ENCODE measurements around the gene KCNN1.

KCNN1 gene

GRCh38 chr19:17972230-17972629 lies 5.3 kb downstream of the KCNN1 start:
- Histone ChIP-seq H3K27ac (no peak overlapping the region), H3K36me3 (no peaks in the 10 kb centered on the region), H3K4me1 (ENCODE audit: control insufficient read depth in 1 of 2, insufficient read depth in 1 of 2, low read depth in 1 of 2, low read length in 1 of 2) (no peaks in the 10 kb centered on the region), H3K27me3 (peaks cover 33% of the 10 kb centered on the region), H3K4me3 (ENCODE audit: low read depth in 1 of 2, low read length in 1 of 2) (no peak overlapping the region), H3K9me3 (no peaks in the 10 kb centered on the region)
- TF ChIP-seq, protein P1, sequence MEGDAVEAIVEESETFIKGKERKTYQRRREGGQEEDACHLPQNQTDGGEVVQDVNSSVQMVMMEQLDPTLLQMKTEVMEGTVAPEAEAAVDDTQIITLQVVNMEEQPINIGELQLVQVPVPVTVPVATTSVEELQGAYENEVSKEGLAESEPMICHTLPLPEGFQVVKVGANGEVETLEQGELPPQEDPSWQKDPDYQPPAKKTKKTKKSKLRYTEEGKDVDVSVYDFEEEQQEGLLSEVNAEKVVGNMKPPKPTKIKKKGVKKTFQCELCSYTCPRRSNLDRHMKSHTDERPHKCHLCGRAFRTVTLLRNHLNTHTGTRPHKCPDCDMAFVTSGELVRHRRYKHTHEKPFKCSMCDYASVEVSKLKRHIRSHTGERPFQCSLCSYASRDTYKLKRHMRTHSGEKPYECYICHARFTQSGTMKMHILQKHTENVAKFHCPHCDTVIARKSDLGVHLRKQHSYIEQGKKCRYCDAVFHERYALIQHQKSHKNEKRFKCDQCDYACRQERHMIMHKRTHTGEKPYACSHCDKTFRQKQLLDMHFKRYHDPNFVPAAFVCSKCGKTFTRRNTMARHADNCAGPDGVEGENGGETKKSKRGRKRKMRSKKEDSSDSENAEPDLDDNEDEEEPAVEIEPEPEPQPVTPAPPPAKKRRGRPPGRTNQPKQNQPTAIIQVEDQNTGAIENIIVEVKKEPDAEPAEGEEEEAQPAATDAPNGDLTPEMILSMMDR (IDR thresholded peaks at IDR 0.05), result no peak

DNA sequence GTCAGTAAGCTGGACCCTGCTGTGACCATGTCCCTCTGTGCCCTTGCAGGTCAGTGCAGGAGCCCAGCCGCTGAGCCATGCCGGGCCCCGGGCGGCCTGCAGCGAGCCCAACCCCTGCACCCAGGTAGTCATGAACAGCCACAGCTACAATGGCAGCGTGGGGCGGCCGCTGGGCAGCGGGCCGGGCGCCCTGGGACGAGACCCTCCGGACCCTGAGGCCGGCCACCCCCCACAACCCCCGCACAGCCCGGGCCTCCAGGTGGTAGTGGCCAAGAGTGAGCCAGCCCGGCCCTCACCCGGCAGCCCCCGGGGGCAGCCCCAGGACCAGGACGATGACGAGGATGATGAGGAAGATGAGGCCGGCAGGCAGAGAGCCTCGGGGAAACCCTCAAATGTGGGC lies 6.9 kb downstream of the KCNN1 start:
- TF ChIP-seq, protein P1 (IDR thresholded peaks at IDR 0.05), result no peak
- peaks cover 29% of the 10 kb centered on the region for H3K27me3 ChIP-seq
- no peaks in the 10 kb centered on the region for H3K4me1 ChIP-seq (ENCODE audit: control insufficient read depth in 1 of 2, insufficient read depth in 1 of 2, low read depth in 1 of 2, low read length in 1 of 2)
- H3K4me3 ChIP-seq (ENCODE audit: low read depth in 1 of 2, low read length in 1 of 2), result no peak overlapping the region
- no peaks in the 10 kb centered on the region for H3K9me3 ChIP-seq
- no peak overlapping the region for H3K27ac ChIP-seq
- no peaks in the 10 kb centered on the region for H3K36me3 ChIP-seq

DNA sequence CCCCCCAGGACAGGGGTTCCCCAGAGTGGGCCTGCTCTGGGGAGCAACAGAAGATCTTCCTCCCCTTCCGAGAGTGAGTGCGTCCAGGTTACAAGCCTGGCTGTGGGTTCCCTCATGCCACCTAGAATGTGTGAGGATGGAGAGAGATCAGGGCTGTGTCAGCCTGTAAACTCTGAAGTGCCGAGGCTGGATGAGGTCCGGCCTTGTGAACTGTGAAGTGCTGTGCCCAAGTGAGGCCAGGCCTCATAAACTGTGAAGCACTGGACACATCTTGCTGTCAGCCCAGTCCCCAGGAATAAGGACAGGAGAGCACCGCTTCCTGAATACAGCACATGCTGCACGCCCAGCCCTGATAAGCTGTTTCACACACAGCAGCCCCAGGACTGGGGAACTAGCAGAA lies 7.6 kb downstream of the KCNN1 start:
- no peaks in the 10 kb centered on the region for H3K36me3 ChIP-seq
- no peaks in the 10 kb centered on the region for H3K4me1 ChIP-seq (ENCODE audit: control insufficient read depth in 1 of 2, insufficient read depth in 1 of 2, low read depth in 1 of 2, low read length in 1 of 2)
- H3K27ac ChIP-seq, result no peak overlapping the region
- H3K4me3 ChIP-seq (ENCODE audit: low read depth in 1 of 2, low read length in 1 of 2), result no peak overlapping the region
- TF ChIP-seq, protein P1 (IDR thresholded peaks at IDR 0.05), result no peak
- H3K27me3 ChIP-seq, result peaks cover 23% of the 10 kb centered on the region
- no peaks in the 10 kb centered on the region for H3K9me3 ChIP-seq

GRCh38 chr19:17975032-17975431 lies 8.1 kb downstream of the KCNN1 start:
- no peak overlapping the region for H3K27ac ChIP-seq
- no peak overlapping the region for H3K4me3 ChIP-seq (ENCODE audit: low read depth in 1 of 2, low read length in 1 of 2)

GRCh38 chr19:17977021-17977420 lies 10.1 kb downstream of the KCNN1 start:
- TF ChIP-seq, protein P1 (IDR thresholded peaks at IDR 0.05), result no peak
- H3K4me3 ChIP-seq (ENCODE audit: low read depth in 1 of 2, low read length in 1 of 2), result no peak overlapping the region

More at GRCh38 chr19:17975032-17975431, 8.1 kb downstream of the KCNN1 start:
- H3K4me1 ChIP-seq (ENCODE audit: control insufficient read depth in 1 of 2, insufficient read depth in 1 of 2, low read depth in 1 of 2, low read length in 1 of 2), result no peaks in the 10 kb centered on the region
- no peaks in the 10 kb centered on the region for H3K36me3 ChIP-seq
- peaks cover 24% of the 10 kb centered on the region for H3K27me3 ChIP-seq
- no peaks in the 10 kb centered on the region for H3K9me3 ChIP-seq
- TF ChIP-seq, protein P1 (IDR thresholded peaks at IDR 0.05), result no peak

GRCh38 chr19:17977488-17977887 lies 10.6 kb downstream of the KCNN1 start:
- TF ChIP-seq, protein P1 (IDR thresholded peaks at IDR 0.05), result no peak
- no peak overlapping the region for H3K27ac ChIP-seq
- no peaks in the 10 kb centered on the region for H3K4me1 ChIP-seq (ENCODE audit: control insufficient read depth in 1 of 2, insufficient read depth in 1 of 2, low read depth in 1 of 2, low read length in 1 of 2)
- H3K9me3 ChIP-seq, result no peaks in the 10 kb centered on the region
- H3K36me3 ChIP-seq, result no peaks in the 10 kb centered on the region
- no peak overlapping the region for H3K4me3 ChIP-seq (ENCODE audit: low read depth in 1 of 2, low read length in 1 of 2)
- peaks cover 32% of the 10 kb centered on the region for H3K27me3 ChIP-seq

More at GRCh38 chr19:17977021-17977420, 10.1 kb downstream of the KCNN1 start:
- no peaks in the 10 kb centered on the region for H3K36me3 ChIP-seq
- no peaks in the 10 kb centered on the region for H3K9me3 ChIP-seq
- no peak overlapping the region for H3K27ac ChIP-seq
- H3K4me1 ChIP-seq (ENCODE audit: control insufficient read depth in 1 of 2, insufficient read depth in 1 of 2, low read depth in 1 of 2, low read length in 1 of 2), result no peaks in the 10 kb centered on the region
- H3K27me3 ChIP-seq, result peaks cover 32% of the 10 kb centered on the region
